GM12878 (cell line): ENCODE measurements around the gene HEXIM1. TPM values are rescaled to one million over a fixed set of nuclear protein-coding genes. Genes with fewer than 3 reads are reported as not detected.

Experiments
- BACH1 ChIP-seq: fragments of 450-650 bp; IDR thresholded peaks from 2 replicates; pipeline ENCODE4 v1.6.1; 2017; ENCODE audit warnings: mild to moderate bottlenecking, borderline replicate concordance
- CUX1 ChIP-seq: IDR thresholded peaks from 2 replicates; pipeline ENCODE4 v1.6.1; 2012; ENCODE audit warnings: improper control_type of control experiment, low read depth, low read length; ENCODE audit not compliant: insufficient replicate concordance
- ELK1 ChIP-seq: IDR thresholded peaks from 2 replicates; pipeline ENCODE4 v1.6.1; 2012; ENCODE audit warnings: low read depth, low read length, improper control_type of control experiment
- FOS ChIP-seq: IDR thresholded peaks from 3 replicates; pipeline ENCODE4 v1.6.1; 2011; ENCODE audit warnings: borderline replicate concordance; ENCODE audit not compliant: insufficient read length; ENCODE audit errors: extremely low read depth
- MYB ChIP-seq: fragments of 150-350 bp; IDR thresholded peaks from 2 replicates; pipeline ENCODE4 v1.6.1; 2014; ENCODE audit warnings: mild to moderate bottlenecking, low read depth, low read length, borderline replicate concordance
- MYC ChIP-seq: IDR thresholded peaks from 2 replicates; pipeline ENCODE4 v1.6.1; 2011; ENCODE audit warnings: mild to moderate bottlenecking, low read length, moderate library complexity, inconsistent platforms; ENCODE audit not compliant: insufficient read depth, insufficient replicate concordance, insufficient read length, severe bottlenecking
- NFIC ChIP-seq: IDR thresholded peaks from 2 replicates; pipeline ENCODE4 v1.6.1; 2012; ENCODE audit warnings: low read depth, mild to moderate bottlenecking, inconsistent platforms, low read length, moderate library complexity
- NR2F1 ChIP-seq: fragments of 450-650 bp; conservative IDR thresholded peaks from 2 replicates; pipeline ENCODE4 v1.6.1; 2017; ENCODE audit warnings: mild to moderate bottlenecking
- RAD21 ChIP-seq: IDR thresholded peaks from 2 replicates; pipeline ENCODE4 v1.6.1; 2011; ENCODE audit warnings: mild to moderate bottlenecking, low read depth, low read length, moderate library complexity; ENCODE audit not compliant: insufficient read depth
- REST ChIP-seq: IDR thresholded peaks from 2 replicates; pipeline ENCODE4 v1.6.1; 2012; ENCODE audit warnings: mild to moderate bottlenecking, low read depth, low read length
- SMC3 ChIP-seq: IDR thresholded peaks from 2 replicates; pipeline ENCODE4 v1.6.1; 2011; ENCODE audit warnings: low read length, improper control_type of control experiment, borderline replicate concordance
- TARDBP ChIP-seq: IDR thresholded peaks from 2 replicates; pipeline ENCODE4 v1.6.1; 2016; ENCODE audit warnings: borderline replicate concordance
- TCF3 ChIP-seq: IDR thresholded peaks from 2 replicates; pipeline ENCODE4 v1.6.1; 2012; ENCODE audit warnings: low read depth, mild to moderate bottlenecking, low read length, borderline replicate concordance; ENCODE audit not compliant: insufficient read depth
- USF2 ChIP-seq: IDR thresholded peaks from 2 replicates; pipeline ENCODE4 v1.6.1; 2011; ENCODE audit warnings: low read depth, low read length, improper control_type of control experiment, borderline replicate concordance
- ZBTB4 ChIP-seq: fragments of 450-650 bp; formaldehyde crosslinking; IDR thresholded peaks from 2 replicates; pipeline ENCODE4 v1.4.0; 2022; ENCODE audit warnings: mild to moderate bottlenecking, moderate library complexity
- polyA plus RNA-seq, 11 experiments: library from polyadenylated mRNA; depleted of rRNA in 4 of 11; unstranded in 6 of 11; stranded (reverse) in 5 of 11; fragments of >200 nt; fragmentation: Nextera tagmentation in 4 of 11; fragmentation: Illumina TruSeq in 1 of 11; extraction: Ambion mirVana in 4 of 11; extraction: Trizol in 1 of 11; gene quantifications; 1 replicate in 1 of 11; 2 replicates in 10 of 11; pipeline versions ENCODE4 v1.2.1 to v1.2.3, GENCODE V29; 2011 to 2016; ENCODE audit warnings: inconsistent platforms in 2 of 11, missing spikeins in 2 of 11, low read depth in 1 of 11
- total RNA-seq, 4 experiments: library from RNA; depleted of rRNA in 3 of 4; stranded (reverse); fragments of >200 nt in 3 of 4; fragmentation: Illumina TruSeq in 1 of 4; extraction: Trizol in 1 of 4; gene quantifications; 2 replicates each; pipeline versions ENCODE4 v1.2.1 to v1.2.3, GENCODE V29; 2013 to 2021

The HEXIM1 gene
- total and polyA plus RNA-seq, 10 of the 15 experiments (the other 5 are each of a cell fraction or from before 2014, with no cell fraction given): 1.9 to 24.1 (median 9.0) TPM

GRCh38 chr17:45143094-45143670, 5.1 kb upstream of the HEXIM1 start (continued):
- TF ChIP-seq CUX1 (no peak), ZBTB4 (CRISPR knock-in tag) (no peak), USF2 (no peak), REST (no peak), TCF3 (no peak), FOS (no peak), TARDBP (no peak), SMC3 (no peak), RAD21 (no peak), BACH1 (no peak), MYC (no peak), NFIC (no peak), NR2F1 (no peak), ELK1 (no peak), MYB (no peak)
